Stimulated activated CD4-positive, alpha-beta T cell treated with anti-CD3 and anti-CD28 coated beads, TNF-alpha, amount 100 ng/mL, for 4 hours (primary cell): ENCODE results near the gene SLC38A5.
A peak's percentile ranks its signal among the peaks of the same experiment; 100 is the strongest.

Source experiments
- DNase-seq, 3 experiments: peaks; one replicate each; pipeline ENCODE4 v3.0.0-alpha.2; 2020; ENCODE audit warnings: low read depth in 3 of 3

SLC38A5 gene

GRCh38 chrX:48491809-48492208 is 21.7 kb upstream of the SLC38A5 start:
- no peak for DNase-seq

GRCh38 chrX:48490661-48491060 is 20.6 kb upstream of the SLC38A5 start:
- DNase-seq = no peak

- DNase-seq = no peak
Measured at GRCh38 chrX:48489892-48490291, 19.8 kb upstream of the SLC38A5 start.

- DNase-seq = no peak
Measured at GRCh38 chrX:48489296-48489695, 19.2 kb upstream of the SLC38A5 start.

GRCh38 chrX:48488034-48488433 is 18.0 kb upstream of the SLC38A5 start:
- DNase-seq = no peak

- no peak for DNase-seq
Measured at GRCh38 chrX:48487362-48487798, 17.3 kb upstream of the SLC38A5 start.

- no peak for DNase-seq
Measured at GRCh38 chrX:48482526-48482925, 12.5 kb upstream of the SLC38A5 start.

- DNase-seq = no peak
Measured at GRCh38 chrX:48480583-48480982, 10.5 kb upstream of the SLC38A5 start.

GRCh38 chrX:48480142-48480541 is 10.1 kb upstream of the SLC38A5 start:
- no peak for DNase-seq

- DNase-seq = no peak
Measured at GRCh38 chrX:48478806-48479205, 8.7 kb upstream of the SLC38A5 start.

GRCh38 chrX:48477960-48478755 is 8.1 kb upstream of the SLC38A5 start:
- no peak for DNase-seq

- no peak for DNase-seq
Measured at GRCh38 chrX:48476919-48477318, 6.9 kb upstream of the SLC38A5 start.

- DNase-seq = peak; percentile 58 to 81 (median 79)
Measured at GRCh38 chrX:48475774-48476577, 5.9 kb upstream of the SLC38A5 start, which contains the start of gene FTSJ1. Gene FTSJ1 (plus strand): TSS chrX:48476199. CDS start chrX:48478048, 1,849 bp downstream.

- no peak for DNase-seq
Measured at GRCh38 chrX:48475296-48475695, 5.2 kb upstream of the SLC38A5 start.

GRCh38 chrX:48474581-48474980 is 4.5 kb upstream of the SLC38A5 start:
- no peak for DNase-seq

- DNase-seq = no peak
Measured at GRCh38 chrX:48474127-48474526, 4.1 kb upstream of the SLC38A5 start.

GRCh38 chrX:48473704-48473990 is 3.6 kb upstream of the SLC38A5 start:
- no peak for DNase-seq

GRCh38 chrX:48472851-48473703 is 3.0 kb upstream of the SLC38A5 start:
- DNase-seq = no peak

- DNase-seq = no peak
Measured at GRCh38 chrX:48472225-48472624, 2.2 kb upstream of the SLC38A5 start.

GRCh38 chrX:48471504-48471903 is 1.4 kb upstream of the SLC38A5 start:
- DNase-seq = no peak

GRCh38 chrX:48470833-48471118 is 716 bp upstream of the SLC38A5 start:
- no peak for DNase-seq
